Limb (tissue), 2 donors: Measurements from ENCODE around the gene ROBO3.

Source experiments
- DNase-seq, 2 donors: peaks; one replicate each; pipeline ENCODE4 v3.0.0-alpha.2; 2016; ENCODE audit errors: extremely low spot score in 2 of 2

The ROBO3 gene

GRCh38 chr11:124890683-124891372, 25.6 kb downstream of the ROBO3 start:
- DNase-seq, result peak in 1 of 2 donors; percentile 19

- DNase-seq, result peak in 1 of 2 donors; percentile 29
Observed at GRCh38 chr11:124891373-124891861, 26.2 kb downstream of the ROBO3 start.

GRCh38 chr11:124892146-124892545, 26.9 kb downstream of the ROBO3 start:
- DNase-seq, result no peak

- peak in 1 of 2 donors; percentile 12 for DNase-seq
Observed at GRCh38 chr11:124892750-124893454, 27.7 kb downstream of the ROBO3 start.

- peak in 1 of 2 donors; percentile 15 for DNase-seq
Observed at GRCh38 chr11:124893781-124894401, 28.7 kb downstream of the ROBO3 start.

GRCh38 chr11:124894606-124895430, 29.6 kb downstream of the ROBO3 start:
- DNase-seq, result peak in 1 of 2 donors; percentile 9

GRCh38 chr11:124895471-124895971, 30.3 kb downstream of the ROBO3 start:
- DNase-seq, result peak in 1 of 2 donors; percentile 19

- peak in 1 of 2 donors; percentile 18 for DNase-seq
Observed at GRCh38 chr11:124896071-124896750, 31.0 kb downstream of the ROBO3 start.

GRCh38 chr11:124896821-124897391, 31.7 kb downstream of the ROBO3 start:
- peak in 1 of 2 donors; percentile 34 for DNase-seq

- DNase-seq, result peak in 1 of 2 donors; percentile 27
Observed at GRCh38 chr11:124897674-124898262, 32.5 kb downstream of the ROBO3 start, which contains the start of gene ROBO4. Gene ROBO4, minus strand, starts transcription at chr11:124897865. Its CDS starts 70 bp downstream, at chr11:124897795.

- no peak for DNase-seq
Observed at GRCh38 chr11:124898263-124898680, 33.0 kb downstream of the ROBO3 start.

GRCh38 chr11:124898711-124899110, 33.5 kb downstream of the ROBO3 start:
- DNase-seq, result peak; percentile 67 to 68

GRCh38 chr11:124899383-124900145, 34.3 kb downstream of the ROBO3 start:
- DNase-seq, result peak in 1 of 2 donors; percentile 23

- DNase-seq, result peak in 1 of 2 donors; percentile 29
Observed at GRCh38 chr11:124900464-124900863, 35.2 kb downstream of the ROBO3 start.

- no peak for DNase-seq
Observed at GRCh38 chr11:124902616-124903015, 37.4 kb downstream of the ROBO3 start.

- DNase-seq, result no peak
Observed at GRCh38 chr11:124915541-124916369, 50.5 kb downstream of the ROBO3 start.

GRCh38 chr11:124916370-124916710, 51.1 kb downstream of the ROBO3 start:
- DNase-seq, result no peak

- DNase-seq, result no peak
Observed at GRCh38 chr11:124917115-124917637, 51.9 kb downstream of the ROBO3 start.
